Stimulated activated CD8-positive, alpha-beta memory T cell treated with anti-CD3 and anti-CD28 coated beads, Interleukin-7, amount 100 ng/mL, for 24 hours (primary cell): ENCODE measurements around the gene MNAT1.
"Not testable (repeated sequence)": the region's sequence is repeated elsewhere in the genome, so short reads cannot be mapped to it uniquely, and the experiment has no call there.

ENCODE experiments used
- DNase-seq: peaks from one replicate; pipeline ENCODE4 v3.0.0-alpha.2; 2020; ENCODE audit warnings: low read depth

The MNAT1 gene

DNA sequence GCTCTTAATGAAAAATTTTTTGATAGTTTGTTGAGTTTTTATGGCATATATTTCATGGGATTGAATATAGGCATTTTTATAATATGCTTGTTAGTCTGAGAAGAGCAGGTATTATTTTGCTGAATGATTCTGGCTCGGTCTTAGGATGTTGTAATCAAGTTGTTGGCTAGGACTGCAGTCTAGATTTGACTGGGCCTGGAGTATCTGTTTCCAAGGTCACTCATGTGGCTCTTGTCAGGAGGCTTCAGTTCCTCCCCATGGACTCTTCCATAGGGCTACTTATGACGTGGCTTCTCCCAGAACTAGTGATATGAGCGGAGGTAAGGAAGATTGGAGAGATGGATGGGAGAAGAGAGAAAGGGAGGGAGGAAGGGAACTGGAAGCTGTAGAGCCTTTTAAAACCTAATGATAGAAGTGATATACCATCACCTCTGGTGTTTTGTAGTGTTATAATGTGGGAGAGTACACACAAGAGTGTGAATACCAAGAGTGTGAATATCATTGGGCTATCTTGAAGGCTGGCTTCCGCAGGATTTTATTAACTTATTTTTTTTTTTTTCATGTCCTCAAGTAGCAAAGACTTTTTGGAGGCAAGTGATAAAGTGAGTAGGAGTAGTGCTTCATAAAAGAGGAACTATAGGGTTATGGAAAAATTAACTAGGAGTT, 4.4 kb downstream of the MNAT1 start:
- no peak for DNase-seq

GRCh38 chr14:60744566-60744965, 10.0 kb downstream of the MNAT1 start:
- DNase-seq = no peak

GRCh38 chr14:60753264-60754119, 18.9 kb downstream of the MNAT1 start:
- DNase-seq = no peak

- DNase-seq = no peak
These were observed 22.3 kb downstream of the MNAT1 start for GRCh38 chr14:60756847-60757246.

DNA sequence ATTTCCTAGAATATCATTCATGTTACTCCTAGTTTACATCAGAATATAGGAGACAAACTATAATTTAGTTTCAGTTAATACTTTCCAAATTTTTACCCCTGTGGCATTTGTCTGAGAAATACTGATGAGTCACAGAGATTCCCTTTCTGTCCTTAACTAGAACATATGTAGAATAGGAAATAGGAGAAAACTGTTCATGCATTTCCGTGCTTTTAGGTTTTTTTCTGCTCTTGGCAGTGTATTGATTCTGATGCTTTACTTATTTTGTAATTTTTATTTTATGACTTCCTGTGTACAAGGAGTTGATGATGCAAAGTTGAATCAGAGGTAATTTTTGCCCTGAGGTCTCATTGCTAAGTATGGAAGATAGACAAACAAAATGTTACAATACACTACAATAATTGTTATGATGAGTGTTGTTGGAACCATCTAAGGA, 23.0 kb downstream of the MNAT1 start:
- DNase-seq = no peak

GRCh38 chr14:60758885-60759284, 24.3 kb downstream of the MNAT1 start:
- no peak for DNase-seq

- no peak for DNase-seq
These were observed 25.6 kb downstream of the MNAT1 start for GRCh38 chr14:60760209-60760608.

DNA sequence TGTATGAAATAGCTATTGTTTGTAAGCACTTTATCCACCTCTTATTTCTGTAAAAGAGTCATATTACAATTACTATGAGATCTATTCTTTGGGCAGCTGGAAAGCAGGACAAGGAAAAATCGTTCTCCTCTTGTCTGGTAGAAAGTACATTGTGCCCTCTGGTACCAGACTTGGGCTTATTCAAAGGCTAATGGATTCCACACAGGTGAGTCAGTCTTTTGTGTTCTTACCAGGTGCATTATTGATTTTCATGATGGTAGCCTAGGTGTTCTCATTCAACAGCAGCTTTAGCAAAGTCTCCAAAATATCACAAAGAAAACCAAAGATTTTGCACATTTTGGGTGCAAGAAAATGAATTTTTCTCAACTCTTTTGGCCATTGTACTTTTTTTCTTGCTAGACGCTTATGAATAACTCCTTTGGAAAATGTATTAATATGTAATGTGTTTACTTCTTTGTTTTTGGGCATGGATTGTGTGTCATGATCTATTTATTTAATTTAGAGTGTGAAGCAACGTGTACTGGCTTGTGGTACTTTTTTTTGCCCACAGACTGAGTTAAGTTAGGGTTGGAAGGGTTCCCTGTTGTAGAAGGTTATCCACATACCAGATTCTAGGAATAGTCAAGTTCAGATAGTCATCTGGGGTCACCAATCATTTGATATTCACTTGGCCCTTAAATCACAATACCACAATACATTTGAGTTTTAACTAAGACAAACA, 26.2 kb downstream of the MNAT1 start:
- DNase-seq = no peak

GRCh38 chr14:60768602-60769001, 34.0 kb downstream of the MNAT1 start:
- no peak for DNase-seq

GRCh38 chr14:60771117-60771516, 36.6 kb downstream of the MNAT1 start:
- no peak for DNase-seq

- no peak for DNase-seq
These were observed 39.0 kb downstream of the MNAT1 start for GRCh38 chr14:60773558-60773957.

DNA sequence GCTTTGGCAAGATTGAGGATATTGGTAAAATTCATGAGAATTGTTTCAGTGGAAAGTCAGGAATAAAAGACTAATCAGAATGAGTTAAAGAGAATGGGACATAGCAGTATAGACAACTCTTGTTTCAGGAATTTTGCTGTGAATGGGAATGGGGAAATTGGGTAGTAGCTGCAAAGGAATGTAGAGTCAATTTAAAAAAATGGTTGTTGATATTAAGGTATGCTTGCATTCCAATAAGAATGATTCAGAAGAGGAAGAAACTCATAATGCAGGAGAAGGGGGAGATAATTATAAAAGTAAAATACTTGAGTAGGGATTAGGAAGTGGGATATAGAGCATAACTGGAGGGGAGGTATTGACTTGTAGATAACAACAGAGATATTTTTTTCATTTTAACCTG, 40.7 kb downstream of the MNAT1 start:
- DNase-seq = no peak

- no peak for DNase-seq
These were observed 43.5 kb downstream of the MNAT1 start for GRCh38 chr14:60777856-60778578.

- DNase-seq = not testable (repeated sequence)
These were observed 45.4 kb downstream of the MNAT1 start for GRCh38 chr14:60779745-60780514.

DNA sequence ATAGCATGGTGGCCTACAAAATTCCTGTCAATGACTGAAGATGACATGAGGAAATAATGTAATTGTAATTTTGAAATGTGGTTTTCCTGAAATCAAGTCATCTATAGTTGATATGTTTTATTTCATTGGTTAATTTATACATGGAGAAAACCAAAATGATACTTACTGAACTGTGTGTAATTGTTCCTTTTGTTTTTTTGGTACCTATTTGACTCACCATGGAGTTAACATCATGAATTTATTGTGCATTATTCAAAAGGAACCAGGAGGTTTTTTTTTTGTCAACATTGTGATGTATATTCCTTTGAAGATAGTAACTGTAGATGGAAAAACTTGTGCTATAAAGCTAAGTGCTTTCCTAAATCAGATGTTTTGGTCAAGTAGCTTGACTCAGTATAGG, 46.0 kb downstream of the MNAT1 start:
- not testable (repeated sequence) for DNase-seq

GRCh38 chr14:60786905-60787304, 52.3 kb downstream of the MNAT1 start:
- DNase-seq = no peak

- DNase-seq = no peak
These were observed 55.1 kb downstream of the MNAT1 start for GRCh38 chr14:60789656-60790055.

- no peak for DNase-seq
These were observed 56.3 kb downstream of the MNAT1 start for GRCh38 chr14:60790850-60791249.

DNA sequence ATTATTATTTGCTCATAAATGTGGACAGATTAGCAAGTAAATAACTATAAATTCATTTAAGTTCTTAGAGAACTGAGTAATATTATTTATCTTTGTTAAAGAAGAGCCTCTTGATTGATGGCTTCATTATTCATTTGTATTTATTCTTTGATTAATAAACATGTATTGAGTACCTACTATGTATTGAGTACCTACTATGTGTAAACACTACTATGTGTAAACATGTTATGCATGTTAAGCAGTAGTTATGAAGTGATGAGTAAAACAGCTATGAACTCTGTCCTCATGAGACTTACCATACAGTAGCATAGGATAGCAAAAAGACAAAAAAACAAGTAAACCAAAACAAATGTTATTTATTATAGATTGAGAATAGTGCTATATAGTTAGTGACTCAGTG, 61.9 kb downstream of the MNAT1 start:
- no peak for DNase-seq

DNA sequence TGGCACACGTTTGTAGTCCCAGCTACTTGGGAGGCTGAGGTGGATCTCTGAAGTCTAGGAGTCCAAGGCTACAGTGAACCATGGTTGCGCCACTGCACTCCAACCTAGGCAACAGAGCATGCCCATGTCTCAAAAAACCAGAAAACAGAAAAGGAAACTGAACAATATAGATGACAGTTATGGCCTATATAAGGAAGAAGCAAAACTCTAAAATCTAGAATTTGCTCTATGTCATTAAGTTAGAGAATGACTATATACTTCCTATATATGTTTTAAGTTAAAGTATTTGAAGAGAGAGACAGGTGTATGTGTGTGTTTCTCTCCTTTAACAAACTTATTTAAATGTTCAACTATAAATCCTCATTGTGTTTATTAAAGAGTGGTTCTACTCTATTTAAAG, 65.8 kb downstream of the MNAT1 start:
- DNase-seq = no peak

DNA sequence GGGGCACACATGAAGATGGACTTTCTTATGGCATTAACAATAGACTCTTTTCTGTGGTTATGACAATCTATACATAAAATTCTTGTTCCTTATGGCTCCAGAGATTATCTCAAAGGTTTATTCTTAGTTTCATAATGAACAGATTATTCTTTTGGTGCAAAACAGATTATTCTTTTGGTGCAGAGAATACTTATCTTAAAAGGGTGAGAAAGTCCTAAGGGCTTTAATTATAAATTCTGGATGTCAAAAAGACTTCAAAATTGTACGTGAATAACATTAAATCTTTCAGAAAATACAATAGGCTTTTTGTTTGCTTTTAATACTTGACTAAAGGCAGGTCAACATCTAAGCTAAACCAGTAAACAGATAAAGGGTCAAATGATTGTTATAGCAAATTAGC, 69.3 kb downstream of the MNAT1 start:
- no peak for DNase-seq
